HepG2 (cell line): Measurements from ENCODE around the gene ACTN2. TPM values are rescaled to one million over a fixed set of nuclear protein-coding genes. Genes with fewer than 3 reads are reported as not detected.
A peak's percentile ranks its signal among the peaks of the same experiment; 100 is the strongest.

Experiments
- CREBL2 ChIP-seq: sonication (generic); formaldehyde crosslinking; IDR thresholded peaks from 2 replicates; pipeline ENCODE4 v1.8.1; 2023; ENCODE audit warnings: missing genetic modification reagents, mild to moderate bottlenecking, borderline replicate concordance
- DMAP1 ChIP-seq: IDR thresholded peaks from 2 replicates; pipeline ENCODE4 v1.6.1; 2016
- HBP1 ChIP-seq: IDR thresholded peaks from 2 replicates; pipeline ENCODE4 v1.6.1; 2016; ENCODE audit warnings: low read depth, control low read depth
- HOMEZ ChIP-seq: IDR thresholded peaks from 2 replicates; pipeline ENCODE4 v1.6.1; 2016; ENCODE audit warnings: low read depth
- ISX ChIP-seq: sonication (generic); formaldehyde crosslinking; conservative IDR thresholded peaks from 2 replicates; pipeline ENCODE4 v1.5.0; 2020; ENCODE audit warnings: missing genetic modification reagents
- MYC ChIP-seq: sonication (generic); formaldehyde crosslinking; IDR thresholded peaks from 2 replicates; pipeline ENCODE4 v1.9.0; 2021; ENCODE audit warnings: missing genetic modification reagents, borderline replicate concordance
- NFRKB ChIP-seq: fragments of 450-650 bp; IDR thresholded peaks from 2 replicates; pipeline ENCODE4 v1.6.1; 2017
- SALL2 ChIP-seq: sonication (generic); formaldehyde crosslinking; IDR thresholded peaks from 2 replicates; pipeline ENCODE4 v1.8.1; 2023; ENCODE audit warnings: mild to moderate bottlenecking, missing genetic modification reagents, inconsistent platforms
- SNAPC2 ChIP-seq: sonication (generic); formaldehyde crosslinking; IDR thresholded peaks from 2 replicates; pipeline ENCODE4 v1.8.1; 2022; ENCODE audit warnings: mild to moderate bottlenecking, missing genetic modification reagents
- SP5 ChIP-seq: IDR thresholded peaks from 2 replicates; pipeline ENCODE4 v1.6.1; 2016; ENCODE audit warnings: low read depth, borderline replicate concordance
- THAP11 ChIP-seq: IDR thresholded peaks from 2 replicates; pipeline ENCODE4 v1.6.1; 2016; ENCODE audit warnings: missing biosample characterization, missing genetic modification reagents
- USF2 ChIP-seq, 2 experiments: sonication (generic) in 1 of 2; formaldehyde crosslinking in 1 of 2; IDR thresholded peaks; 2 replicates each; pipeline versions ENCODE4 v1.5.1 to v1.6.1; 2011 to 2020; ENCODE audit warnings: borderline replicate concordance in 1 of 2, low read depth in 1 of 2, low read length in 1 of 2, mild to moderate bottlenecking in 1 of 2, missing genetic modification reagents in 1 of 2, moderate library complexity in 1 of 2
- ZNF12 ChIP-seq: sonication (generic); formaldehyde crosslinking; IDR thresholded peaks from 2 replicates; pipeline ENCODE4 v1.5.0; 2020; ENCODE audit warnings: missing genetic modification reagents
- ZNF124 ChIP-seq: sonication (generic); formaldehyde crosslinking; IDR thresholded peaks from 2 replicates; pipeline ENCODE4 v1.4.0; 2020; ENCODE audit warnings: missing genetic modification reagents
- ZNF136 ChIP-seq: sonication (generic); formaldehyde crosslinking; IDR thresholded peaks from 2 replicates; pipeline ENCODE4 v1.8.1; 2022; ENCODE audit warnings: low read depth, mild to moderate bottlenecking, moderate library complexity, missing genetic modification reagents
- ZNF276 ChIP-seq: sonication (generic); formaldehyde crosslinking; IDR thresholded peaks from 2 replicates; pipeline ENCODE4 v1.4.0; 2020; ENCODE audit warnings: mild to moderate bottlenecking, low read depth, missing genetic modification reagents
- ZNF333 ChIP-seq: sonication (generic); formaldehyde crosslinking; IDR thresholded peaks from 2 replicates; pipeline ENCODE4 v1.4.0; 2020; ENCODE audit warnings: mild to moderate bottlenecking, missing genetic modification reagents, borderline replicate concordance
- ZNF430 ChIP-seq: sonication (generic); formaldehyde crosslinking; IDR thresholded peaks from 2 replicates; pipeline ENCODE4 v1.9.0; 2021; ENCODE audit warnings: mild to moderate bottlenecking, missing genetic modification reagents
- ZNF629 ChIP-seq: sonication (generic); formaldehyde crosslinking; conservative IDR thresholded peaks from 2 replicates; pipeline ENCODE4 v1.5.0; 2020; ENCODE audit warnings: missing genetic modification reagents
- ZNF768 ChIP-seq: sonication (generic); formaldehyde crosslinking; IDR thresholded peaks from 2 replicates; pipeline ENCODE4 v1.4.0; 2020; ENCODE audit warnings: missing genetic modification reagents
- ZNF816 ChIP-seq: sonication (generic); formaldehyde crosslinking; IDR thresholded peaks from 2 replicates; pipeline ENCODE4 v1.8.0; 2022; ENCODE audit warnings: missing genetic modification reagents, mild to moderate bottlenecking, borderline replicate concordance
- ZNF891 ChIP-seq: sonication (generic); formaldehyde crosslinking; IDR thresholded peaks from 2 replicates; pipeline ENCODE4 v1.5.0; 2020; ENCODE audit warnings: mild to moderate bottlenecking, missing genetic modification reagents
- ZSCAN29 ChIP-seq: sonication (generic); formaldehyde crosslinking; conservative IDR thresholded peaks from 2 replicates; pipeline ENCODE4 v1.4.0; 2020; ENCODE audit warnings: mild to moderate bottlenecking, missing genetic modification reagents
- polyA plus RNA-seq, 8 experiments: library from polyadenylated mRNA; depleted of rRNA in 3 of 8; stranded (reverse) in 7 of 8; unstranded in 1 of 8; fragments of >200 nt; fragmentation: Illumina TruSeq in 4 of 8; extraction: Trizol in 4 of 8; gene quantifications; 2 replicates each; pipeline versions ENCODE4 v1.2.1 to v1.2.3, GENCODE V29; 2011 to 2016; ENCODE audit warnings: low read depth in 4 of 8, missing spikeins in 1 of 8, mixed read lengths in 1 of 8; ENCODE audit not compliant: insufficient read depth in 1 of 8
- total RNA-seq, 5 experiments: library from RNA; depleted of rRNA; stranded (reverse); fragments of >200 nt; fragmentation: Illumina TruSeq; extraction: Trizol; gene quantifications; 2 replicates each; pipeline ENCODE4 v1.2.3, GENCODE V29; 2016; ENCODE audit warnings: low read depth in 1 of 5

The ACTN2 gene
- total and polyA plus RNA-seq, 2 of the 13 experiments (the other 11 are each of a cell fraction or from before 2014, with no cell fraction given): 0.04 to 0.13 TPM

GRCh38 chr1:236795035-236795756 is 108.9 kb downstream of the ACTN2 start, which contains the start of gene MTR (continued):
- TF ChIP-seq SP5 (CRISPR knock-in tag): no peak; the same call in 1 of the 2 replicates
- TF ChIP-seq ZSCAN29 (CRISPR knock-in tag): 0 out of 2 replicates have a peak, but pooled peaks have one; percentile 36
- TF ChIP-seq CREBL2 (CRISPR knock-in tag): peak; percentile 80; the same call in 1 of the 2 replicates
- TF ChIP-seq ZNF629 (CRISPR knock-in tag): no peak
- peak; percentile 99 for TF ChIP-seq THAP11
- TF ChIP-seq MYC (CRISPR knock-in tag): peak; percentile 97
- TF ChIP-seq DMAP1 (CRISPR knock-in tag): peak; percentile 96
- TF ChIP-seq ISX: peak; percentile 91; the same call in 1 of the 2 replicates
- TF ChIP-seq SALL2 (CRISPR knock-in tag): peak; percentile 88
- peak; percentile 96 for TF ChIP-seq ZNF816 (CRISPR knock-in tag)
- TF ChIP-seq ZNF333: peak; percentile 91; the same call in 1 of the 2 replicates
- no peak for TF ChIP-seq NFRKB
- peak; percentile 70; the same call in 1 of the 2 replicates for TF ChIP-seq ZNF768 (CRISPR knock-in tag)
- no peak for TF ChIP-seq HBP1 (CRISPR knock-in tag)
- no peak for TF ChIP-seq ZNF136 (CRISPR knock-in tag)
- peak; percentile 85 for TF ChIP-seq ZNF891
- no peak; the same call in 1 of the 2 replicates for TF ChIP-seq ZNF276 (CRISPR knock-in tag)
- peak; percentile 43; the same call in 1 of the 2 replicates for TF ChIP-seq ZNF124
- no peak for TF ChIP-seq USF2 (IDR thresholded peaks at IDR 0.05; ENCODE audit: low read depth, low read length)
- TF ChIP-seq USF2 (CRISPR knock-in tag; IDR thresholded peaks at IDR 0.05; ENCODE audit: borderline replicate concordance): peak; percentile 49; the same call in 1 of the 2 replicates
- TF ChIP-seq ZNF430 (CRISPR knock-in tag): 0 out of 2 replicates have a peak, but pooled peaks have one; percentile 70
- TF ChIP-seq HOMEZ (CRISPR knock-in tag): no peak
- peak; percentile 93 for TF ChIP-seq SNAPC2
- no peak for TF ChIP-seq ZNF12 (CRISPR knock-in tag)
